ENCODE data around the gene DHRS4.

DHRS4 gene

DNA sequence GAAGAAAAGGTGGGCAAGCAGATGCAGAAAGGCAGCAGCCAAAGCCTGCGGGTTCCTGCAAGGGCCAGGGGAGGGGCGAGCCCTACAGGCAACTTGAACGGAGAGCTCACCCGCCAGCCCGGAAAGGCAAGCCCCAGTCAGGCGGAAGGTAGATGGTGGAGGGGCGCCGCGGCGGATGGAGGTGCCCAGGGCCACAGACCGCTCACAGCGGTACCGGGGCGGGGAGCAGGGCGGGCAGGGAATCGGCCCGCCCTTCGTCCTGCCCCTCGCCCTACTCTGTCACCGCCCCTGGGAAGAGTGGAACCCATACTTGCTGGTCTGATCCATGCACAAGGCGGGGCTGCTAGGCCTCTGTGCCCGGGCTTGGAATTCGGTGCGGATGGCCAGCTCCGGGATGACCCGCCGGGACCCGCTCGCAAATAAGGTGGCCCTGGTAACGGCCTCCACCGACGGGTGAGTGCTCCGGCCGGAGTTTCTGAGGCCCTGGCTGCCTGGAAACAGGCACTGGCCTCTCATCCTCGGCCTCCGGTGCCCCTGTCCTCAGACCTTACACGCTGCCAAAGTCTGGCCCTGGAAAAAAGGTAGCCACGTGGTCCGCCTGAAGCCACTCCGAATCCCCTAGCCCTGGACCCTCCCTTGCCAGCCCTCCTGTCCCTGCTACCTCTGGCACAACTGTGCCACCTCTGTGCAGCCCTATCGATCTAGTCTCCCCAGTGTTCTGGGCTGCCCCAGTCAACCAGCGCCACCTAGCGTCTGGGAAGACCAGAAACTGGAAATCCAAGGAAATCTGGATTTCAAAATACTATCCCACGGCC lies at the start of gene DHRS4:
TSS of gene DHRS4 (plus strand) at position 307 of the 815 bp plus-strand sequence. CDS start at position 326, 19 bp downstream.
- DNase-seq, result peak; percentile 80

DNA sequence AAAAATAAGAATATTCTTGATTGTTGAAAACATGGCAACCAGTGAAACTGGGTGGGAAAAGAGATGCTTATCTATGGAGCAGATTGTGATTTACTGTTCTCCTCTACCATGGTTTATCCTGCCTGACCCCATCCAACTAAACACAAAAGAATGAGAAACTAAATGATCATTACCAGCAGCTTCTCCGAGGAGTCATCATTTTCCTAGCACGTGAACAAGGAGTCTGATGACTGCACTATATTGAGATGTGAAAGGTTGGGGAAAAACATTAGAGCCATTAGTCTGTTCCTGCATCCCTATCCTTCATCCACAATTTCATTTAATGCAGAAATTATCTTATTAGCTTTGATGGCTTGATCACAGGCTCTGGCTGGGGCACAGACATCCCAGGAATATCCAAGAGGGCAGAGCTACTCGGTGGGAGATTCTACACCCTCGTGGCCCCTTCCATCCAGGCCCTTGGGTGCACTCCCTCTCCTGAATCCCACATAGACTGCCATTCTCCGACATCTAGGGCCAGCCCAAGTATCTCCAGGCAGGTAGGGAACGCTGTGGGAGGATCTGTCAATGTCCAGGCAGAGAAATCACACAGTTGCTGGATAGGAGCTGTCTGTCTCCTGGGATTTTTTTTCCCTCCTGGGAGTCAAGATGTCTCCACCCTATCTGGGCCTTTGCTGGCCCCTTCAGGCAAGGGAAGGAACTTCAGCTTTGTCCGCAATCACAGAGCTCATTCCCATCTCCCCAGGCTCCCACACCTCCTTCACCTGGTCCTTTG lies 43.3 kb upstream of the DHRS4 start:
- DNase-seq, result peak; percentile 57

DNA sequence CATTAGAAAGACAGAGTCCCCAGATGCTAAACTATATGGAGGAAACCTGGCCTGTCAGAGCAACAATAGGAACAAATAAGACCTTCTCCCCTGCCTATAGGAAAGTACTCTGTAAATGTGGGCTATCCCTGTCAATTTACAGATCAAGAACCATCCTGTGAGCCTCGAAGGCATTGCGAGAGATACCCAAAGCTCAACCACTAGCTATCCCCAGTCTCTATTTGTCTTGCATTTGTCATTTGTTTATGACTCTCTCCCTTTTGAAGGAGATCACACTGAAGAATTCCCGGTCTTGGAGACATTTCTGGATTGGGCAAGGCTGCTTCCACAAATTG lies 42.7 kb upstream of the DHRS4 start:
- DNase-seq, result no peak

DNA sequence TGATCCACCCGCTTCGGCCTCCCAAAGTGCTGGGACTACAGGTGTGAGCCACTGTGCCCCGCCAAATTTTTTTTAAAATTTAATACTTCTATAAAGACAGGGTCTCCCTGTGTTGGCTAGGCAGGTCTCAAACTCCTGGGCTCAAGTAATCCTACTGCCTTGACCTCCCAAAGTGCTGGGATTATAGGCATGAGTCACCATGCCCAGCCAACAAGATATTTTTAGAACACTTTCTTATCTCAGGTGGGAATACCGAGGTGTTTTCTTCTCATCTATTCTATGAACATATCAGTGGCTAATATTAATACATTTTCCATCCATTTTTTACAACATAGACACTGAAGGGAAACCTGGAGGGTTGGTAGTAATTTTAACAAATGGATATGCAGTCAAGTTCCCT lies 38.0 kb upstream of the DHRS4 start:
- DNase-seq, result no peak

DNA sequence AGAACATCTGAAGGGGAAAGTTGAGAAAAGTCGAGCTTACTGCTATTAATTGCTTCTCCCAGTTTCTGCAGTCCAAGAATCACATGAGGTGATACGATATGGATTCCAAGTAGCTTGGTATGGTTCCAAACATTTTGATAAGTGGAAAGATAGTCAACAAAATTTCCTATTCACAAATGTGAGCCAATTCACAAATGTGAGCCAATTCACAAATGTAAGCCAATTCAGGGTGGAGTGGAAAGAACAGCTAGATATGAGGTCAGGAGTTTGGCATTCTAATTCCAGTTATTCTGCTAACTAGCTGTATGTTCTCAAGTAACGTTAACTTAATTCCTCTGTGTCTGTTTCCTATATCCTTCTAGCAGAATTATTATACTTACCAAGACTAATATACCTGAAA lies 37.6 kb upstream of the DHRS4 start:
- DNase-seq, result no peak

DNA sequence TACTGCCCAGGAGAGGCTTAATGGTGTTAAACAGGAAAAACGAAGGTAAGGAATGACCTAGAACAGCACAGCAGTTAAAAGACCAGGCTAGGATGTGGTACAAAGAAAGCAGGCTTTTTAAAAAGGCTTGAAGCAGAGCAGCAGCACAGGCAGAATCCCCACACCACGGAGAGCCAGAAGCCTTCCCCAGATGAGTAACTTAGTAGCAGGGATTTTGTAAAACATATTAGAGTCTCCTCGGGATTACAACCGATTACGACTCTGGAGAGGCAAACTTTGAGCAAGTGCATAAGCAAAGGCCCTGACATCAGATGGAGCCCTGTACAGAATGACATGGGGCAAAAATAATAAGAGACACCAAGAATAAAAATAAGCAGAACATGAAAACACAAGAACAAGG lies 37.1 kb upstream of the DHRS4 start:
- DNase-seq, result no peak

DNA sequence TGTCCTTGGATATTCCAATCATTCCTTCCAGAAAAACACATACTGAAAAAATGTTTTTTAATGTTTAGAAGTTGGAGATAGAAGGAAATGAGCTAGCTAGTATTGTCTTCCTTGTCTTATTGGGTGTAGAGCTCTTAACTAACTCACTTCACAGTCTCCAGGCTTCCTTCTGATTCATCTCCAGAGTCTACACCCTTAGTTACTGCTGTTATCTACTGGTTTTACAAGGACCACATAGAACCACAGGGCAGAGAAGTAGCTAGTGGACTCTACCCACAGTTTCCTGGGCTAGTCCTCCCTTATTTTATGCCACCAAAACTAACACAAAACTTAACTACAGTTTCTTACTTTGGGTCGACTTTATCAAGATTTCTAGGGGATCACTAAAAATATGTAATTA lies 31.0 kb upstream of the DHRS4 start:
- DNase-seq, result no peak

DNA sequence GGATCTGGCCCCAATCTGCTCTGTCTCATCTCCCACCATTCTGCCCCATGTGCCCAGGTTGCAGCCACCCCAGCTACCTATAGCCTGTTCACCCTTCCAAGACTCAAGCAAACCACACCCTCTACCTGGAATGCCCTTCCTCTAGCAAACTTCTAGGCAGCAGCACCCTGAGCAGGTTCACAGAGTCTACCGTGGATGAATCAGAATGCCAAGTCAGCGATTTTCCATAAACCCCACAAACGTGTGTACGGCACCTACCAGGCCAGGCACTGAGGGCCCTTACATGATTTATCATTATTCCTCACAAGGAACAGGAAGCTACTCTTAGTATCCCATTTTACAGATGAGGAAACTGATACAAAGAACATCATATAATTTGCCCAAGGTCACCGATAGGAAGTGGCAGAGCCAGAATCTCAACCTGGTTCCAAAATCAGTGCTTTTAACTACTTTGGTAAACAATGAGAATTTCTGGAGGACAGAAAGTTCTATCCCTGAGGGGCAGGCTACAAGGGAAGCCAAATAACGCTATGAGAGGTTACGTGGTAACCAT lies 28.0 kb upstream of the DHRS4 start:
- no peak for DNase-seq

DNA sequence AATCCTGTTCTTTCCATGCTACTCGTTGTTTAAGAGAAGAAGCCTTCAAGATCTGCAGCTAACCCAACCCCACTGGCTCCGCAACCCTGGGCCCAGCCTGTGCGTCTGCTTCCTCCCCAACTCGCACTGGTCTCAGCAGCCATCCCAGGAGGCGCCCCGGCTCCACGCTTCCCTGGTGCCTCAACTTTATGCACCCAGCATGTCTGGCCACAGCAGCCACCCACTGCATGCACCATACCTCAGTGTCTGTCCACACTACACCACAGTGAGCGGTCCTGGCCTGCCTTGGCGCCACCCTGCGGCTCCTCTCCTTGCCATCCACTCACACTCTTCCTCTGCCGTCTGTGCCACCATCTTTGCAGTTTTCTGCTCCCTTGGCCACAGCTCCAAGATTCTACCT lies 27.0 kb upstream of the DHRS4 start:
- no peak for DNase-seq

DNA sequence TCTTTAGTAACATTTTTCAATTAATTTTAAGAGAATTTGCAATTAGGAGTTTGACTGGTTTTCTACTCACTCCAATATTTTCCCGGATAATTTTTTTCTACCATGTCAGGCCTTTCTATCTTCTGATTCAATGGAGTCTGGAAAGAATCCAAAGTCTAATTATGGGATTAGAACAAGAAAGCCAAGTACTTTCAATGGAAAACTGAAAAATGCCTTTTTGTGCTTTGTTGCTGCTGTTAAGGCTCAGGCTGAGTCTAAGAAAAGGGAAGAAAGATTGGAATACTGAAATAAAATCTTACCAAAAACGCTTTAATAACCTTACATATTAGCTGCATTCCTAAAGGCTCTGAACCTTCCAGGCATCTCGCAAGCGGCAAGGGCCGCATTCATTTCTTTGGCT lies 24.4 kb upstream of the DHRS4 start:
- DNase-seq, result no peak

DNA sequence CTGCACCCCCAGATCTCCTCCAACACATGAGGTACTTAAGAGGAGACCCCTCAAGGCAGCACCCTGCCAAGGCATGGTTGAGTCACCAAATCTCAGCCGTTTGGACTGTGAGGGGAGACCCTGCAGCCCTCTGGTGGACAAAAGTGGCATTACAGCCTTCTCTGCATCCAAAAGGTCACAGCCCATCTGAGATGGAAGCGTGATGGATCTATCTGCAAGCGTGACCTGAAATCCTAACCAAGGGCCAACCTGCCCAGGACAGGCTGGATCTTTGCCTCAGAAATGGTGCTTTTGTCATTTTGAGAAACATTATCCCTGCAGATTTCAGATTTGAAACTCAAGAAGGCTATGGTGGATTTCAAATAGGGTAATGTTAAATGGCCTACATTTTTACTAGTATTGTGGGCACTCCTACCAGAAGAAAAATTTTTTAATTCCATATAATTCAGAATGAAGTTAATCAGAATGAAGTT lies 23.7 kb upstream of the DHRS4 start:
- peak; percentile 72 for DNase-seq

DNA sequence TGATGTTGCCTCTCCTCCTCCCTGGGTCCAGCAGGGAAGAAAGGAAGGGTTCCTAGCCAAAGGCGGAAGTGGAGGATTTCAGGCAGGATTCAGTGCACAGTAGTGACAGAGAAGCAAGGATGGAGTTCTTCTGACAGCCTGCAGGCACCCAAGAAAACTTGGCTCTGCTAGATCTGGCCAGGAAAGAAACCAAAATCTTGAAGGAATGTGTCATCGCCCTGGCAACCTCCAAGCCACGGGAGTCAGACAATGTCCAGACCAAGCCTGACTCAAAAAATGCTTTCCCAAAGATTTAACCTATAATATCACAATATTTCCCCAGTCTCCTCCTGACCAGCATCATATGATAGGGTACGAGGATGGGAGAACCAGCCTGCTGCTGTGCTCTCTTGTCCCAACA lies 22.8 kb upstream of the DHRS4 start:
- peak; percentile 24 for DNase-seq

DNA sequence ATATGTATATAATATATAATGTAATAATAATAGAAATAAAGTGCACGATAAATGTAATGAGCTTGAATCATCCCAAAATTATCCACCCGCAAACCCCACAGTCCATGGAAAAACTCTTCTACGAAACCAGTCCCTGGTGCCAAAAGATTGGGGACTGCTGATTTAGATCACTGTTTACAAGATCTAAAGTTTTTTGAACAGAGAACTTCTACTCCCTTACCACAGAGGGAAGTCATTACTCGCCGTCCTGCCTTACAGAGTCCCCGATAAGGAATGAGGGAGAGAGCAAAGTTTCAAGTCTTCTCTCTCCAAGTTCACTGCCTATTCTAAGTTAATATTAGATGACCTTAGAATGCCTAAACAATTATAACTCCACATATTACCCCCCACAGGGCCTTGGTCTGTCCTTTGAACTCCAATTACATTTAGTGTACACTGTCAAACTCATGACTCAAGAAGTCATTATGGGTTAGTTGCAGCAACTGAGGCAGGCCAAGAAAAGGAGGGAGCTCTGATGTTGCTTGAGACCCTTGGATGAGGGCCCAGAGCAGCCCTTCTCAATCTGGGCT lies 21.8 kb upstream of the DHRS4 start:
- DNase-seq, result no peak

DNA sequence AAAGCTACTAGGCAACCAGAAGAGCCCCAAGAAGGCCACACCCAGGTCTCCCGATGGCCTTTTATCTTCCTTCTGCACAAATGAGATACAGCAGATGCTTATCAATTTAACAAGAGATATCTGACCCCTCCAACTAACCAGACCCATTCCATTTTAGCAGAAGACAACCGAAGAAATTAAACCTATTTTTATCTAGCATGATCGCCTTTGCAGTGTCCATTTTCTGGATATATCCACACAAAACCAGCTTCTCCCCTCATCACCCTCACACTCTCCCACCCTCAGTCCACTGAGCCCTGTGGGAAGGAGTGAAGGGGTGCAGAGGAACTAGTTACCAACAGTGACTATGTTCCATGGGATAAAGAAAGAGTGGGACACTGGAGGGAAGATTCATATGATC lies 20.9 kb upstream of the DHRS4 start:
- no peak for DNase-seq

DNA sequence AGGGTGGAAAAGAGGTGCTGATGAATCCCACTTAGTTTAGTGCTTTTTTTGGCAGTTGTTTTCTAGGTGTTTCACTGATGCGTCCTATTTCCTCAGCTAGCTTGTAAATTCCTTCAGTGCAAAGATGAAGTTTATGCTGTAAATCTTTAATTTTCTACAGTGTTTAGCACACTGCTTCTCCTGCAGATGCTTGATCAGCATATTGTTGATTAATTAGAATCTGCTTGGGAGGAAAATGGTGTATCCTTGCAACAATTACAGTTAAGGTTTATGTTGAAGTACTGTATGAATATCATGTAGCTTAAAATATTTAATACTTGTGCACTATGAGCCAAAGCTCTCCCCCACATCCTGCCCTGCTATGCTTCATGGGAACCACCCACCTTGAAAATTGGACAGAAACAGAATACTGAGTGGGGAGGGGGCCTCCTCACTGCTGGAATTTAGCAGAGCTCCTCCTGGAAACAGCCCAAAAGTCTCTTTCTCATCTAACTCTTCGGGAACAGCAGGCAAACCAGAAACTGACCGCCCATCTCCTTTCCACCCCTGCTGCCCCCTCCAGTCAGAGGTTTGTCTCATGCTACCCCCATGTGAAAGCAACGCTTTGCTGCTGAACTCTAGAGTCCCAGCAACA lies 20.3 kb upstream of the DHRS4 start:
- DNase-seq, result no peak

DNA sequence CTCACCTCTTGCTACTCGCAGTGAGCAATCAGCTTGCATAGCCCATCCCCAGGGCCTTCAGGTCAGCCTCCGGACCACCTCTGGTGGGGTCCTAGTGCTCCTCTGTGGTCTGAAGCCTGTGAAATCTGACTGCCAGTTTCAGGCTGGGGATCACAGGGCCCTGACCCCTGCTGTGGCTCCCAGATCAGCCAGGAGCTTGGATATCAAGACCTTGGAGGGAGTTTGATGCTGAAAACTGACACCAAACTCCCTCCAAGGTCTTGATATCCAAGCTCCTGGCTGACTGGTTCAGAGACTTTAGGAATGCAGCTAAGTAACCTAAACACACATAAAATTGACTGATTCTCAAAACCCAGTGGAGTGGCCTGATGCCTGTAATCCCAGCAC lies 19.8 kb upstream of the DHRS4 start:
- no peak for DNase-seq

DNA sequence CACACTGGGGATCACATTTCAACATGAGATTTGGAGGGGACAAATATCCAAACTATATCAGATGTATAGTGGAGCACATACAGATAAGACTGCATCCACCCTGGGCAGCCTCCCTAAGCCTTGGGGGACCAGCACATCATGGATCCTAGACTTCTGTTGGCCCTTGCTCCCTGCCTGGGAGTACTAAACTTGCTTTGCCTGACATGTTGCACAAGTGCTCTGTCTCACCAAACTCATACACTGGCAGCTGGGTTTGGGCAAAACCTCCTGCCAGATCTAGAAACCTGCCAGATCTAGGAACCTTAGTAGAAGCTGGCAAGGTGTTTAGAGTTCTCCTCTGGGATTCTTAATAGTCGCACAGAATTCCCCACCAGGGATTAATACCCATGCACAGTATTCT lies 18.4 kb upstream of the DHRS4 start:
- no peak for DNase-seq

DNA sequence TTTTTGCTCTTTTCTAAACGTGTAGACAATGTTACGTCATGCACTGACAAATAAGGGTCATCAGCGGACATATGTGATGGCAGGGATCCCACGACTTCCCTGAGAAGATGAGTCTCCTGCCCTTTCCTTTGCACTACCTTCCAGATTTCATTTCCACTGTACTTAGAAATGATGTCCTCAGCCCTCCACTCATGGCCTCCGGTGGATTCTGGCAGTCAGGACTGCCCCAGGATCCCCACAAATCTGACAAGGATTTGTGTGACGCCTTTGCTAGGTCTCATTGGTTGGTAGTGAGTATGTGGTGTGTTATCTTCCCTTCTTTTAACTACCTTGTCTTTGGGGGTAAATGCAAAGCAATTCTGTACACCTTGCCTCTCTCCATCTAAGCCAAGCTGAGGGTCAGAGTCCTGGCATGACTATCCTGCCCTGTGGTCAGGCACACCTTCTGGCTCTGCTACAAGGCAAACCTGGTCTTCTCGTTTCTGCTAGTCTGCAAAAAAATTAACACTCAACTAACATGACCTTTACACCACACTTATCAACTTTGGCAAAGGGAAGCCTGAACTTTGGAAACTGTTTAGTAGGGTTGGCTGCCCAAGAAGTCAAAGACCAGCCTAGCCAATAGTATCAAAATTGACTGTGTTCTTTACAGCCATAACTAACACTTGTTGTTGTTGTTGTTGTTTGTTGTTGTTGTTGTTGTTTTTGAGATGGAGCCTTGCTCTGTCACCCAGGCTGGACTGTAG lies 17.3 kb upstream of the DHRS4 start:
- DNase-seq, result no peak

DNA sequence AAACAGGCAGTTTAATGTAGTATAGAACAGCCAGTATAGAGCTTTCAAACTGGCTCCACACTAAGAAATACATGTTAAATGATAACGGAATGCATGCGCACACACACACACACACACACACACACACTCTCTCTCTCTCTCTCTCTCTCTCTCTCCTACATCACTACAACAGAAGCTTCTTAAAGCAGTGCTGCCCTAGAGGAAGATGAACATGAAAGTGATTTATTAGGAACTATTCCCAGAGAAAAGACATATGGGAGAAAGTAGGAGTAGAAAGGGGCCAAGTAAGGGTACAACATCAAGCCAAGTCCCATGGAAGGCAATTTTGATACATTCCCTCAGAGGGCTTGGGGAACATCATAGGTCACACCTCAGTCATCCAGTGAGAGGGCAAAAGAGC lies 16.4 kb upstream of the DHRS4 start:
- no peak for DNase-seq

DNA sequence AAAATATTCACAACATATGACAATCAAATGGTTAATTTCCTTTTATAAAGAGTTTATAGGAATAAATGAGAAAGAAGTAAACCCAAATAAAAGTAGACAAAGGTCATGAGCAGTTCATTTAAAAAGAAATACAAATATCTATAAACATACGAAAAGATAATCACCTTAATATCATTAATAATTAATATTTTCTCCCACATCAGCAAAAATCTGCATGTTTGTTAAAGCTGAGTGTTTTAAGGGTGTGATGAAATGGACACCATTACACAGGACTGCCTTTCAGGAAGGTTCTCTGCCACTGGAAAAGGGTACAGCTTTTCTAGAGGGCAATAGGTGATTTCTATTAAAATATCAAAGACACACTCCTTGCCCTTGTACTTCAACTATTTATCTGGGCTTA lies 14.7 kb upstream of the DHRS4 start:
- DNase-seq, result no peak

DNA sequence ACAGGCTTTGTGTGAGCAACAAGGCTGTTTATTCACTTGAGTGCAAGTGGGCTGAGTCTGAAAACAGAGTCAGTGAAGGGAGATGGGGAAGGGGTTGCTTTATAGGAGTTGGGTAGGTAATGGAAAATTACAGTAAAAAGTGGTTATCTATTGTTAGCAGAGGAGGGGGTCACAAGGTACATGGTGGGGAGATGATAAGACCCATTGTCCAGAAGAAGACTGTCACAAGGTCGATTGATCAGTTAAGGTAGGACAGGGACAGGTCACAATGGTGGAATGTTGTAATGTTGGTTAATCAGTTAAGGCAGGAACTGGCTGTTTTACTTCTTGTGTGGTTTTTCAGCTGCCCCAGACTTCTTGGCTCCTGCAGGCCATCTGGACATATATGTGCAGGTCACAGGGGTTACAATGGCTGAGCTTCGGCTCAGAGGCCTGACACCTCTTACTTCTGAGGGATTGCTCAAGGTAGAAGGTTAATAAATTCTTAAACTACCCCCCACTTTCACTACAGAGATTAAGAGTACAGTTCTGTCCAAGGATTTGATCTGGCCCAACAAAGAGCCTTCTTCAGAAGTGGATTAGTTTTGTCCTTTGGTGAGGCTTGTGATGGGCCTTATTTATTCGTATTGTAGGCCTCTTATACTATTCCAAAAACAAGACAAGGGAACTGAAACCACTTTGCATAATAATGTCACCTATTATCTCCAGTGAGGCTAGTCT lies 13.8 kb upstream of the DHRS4 start:
- DNase-seq, result no peak

DNA sequence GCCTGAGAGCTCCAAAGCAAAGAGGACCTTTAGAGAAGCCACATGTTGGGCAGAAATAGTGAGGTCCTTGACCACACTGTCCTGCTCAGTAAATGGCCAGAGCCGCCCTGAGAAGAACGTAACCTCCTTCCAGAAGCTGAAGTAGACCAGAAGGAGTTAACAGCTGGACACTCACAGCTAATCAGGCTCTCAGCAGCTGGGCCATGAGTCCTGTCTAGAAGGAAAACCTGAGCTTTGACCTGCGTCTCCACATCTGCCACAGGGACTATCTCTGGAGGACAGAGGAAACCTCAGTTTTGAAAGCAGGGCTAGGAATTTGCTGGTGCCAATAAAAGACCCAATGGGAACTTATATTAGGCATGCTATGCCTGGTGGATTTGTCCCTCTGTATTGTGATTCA lies 12.3 kb upstream of the DHRS4 start:
- no peak for DNase-seq
